ENCODE data around the gene XRCC1. TPM values are rescaled to one million over a fixed set of nuclear protein-coding genes. Genes with fewer than 3 reads are reported as not detected.

Gene XRCC1
- total RNA-seq, 2 experiments from 2014 or later: 42.5 to 46.1 TPM

- DNase-seq: no peak
- Mint-ChIP-seq H3K4me1 (peaks cover 45% of the 10 kb centered on the region), H3K9me3 (no peaks in the 10 kb centered on the region), H3K27me3 (no peaks in the 10 kb centered on the region), H3K36me3 (ENCODE audit: low read depth) (peaks cover 33% of the 10 kb centered on the region), H3K27ac (peak overlapping the region; percentile 99), H3K4me3 (no peak overlapping the region)
- CTCF ChIA-PET: interaction anchor here (1.4 to 14.8 kb wide), 2 partner anchors 9 to 32 kb away, joined by 8 to 208 read pairs; partner anchors contain the start of genes IRGQ and ZNF576
- POLR2A ChIA-PET: interaction anchor here (1.3 to 2.3 kb wide), 4 partner anchors 7 to 32 kb away, joined by 3 to 7 read pairs (median 4); partner anchors contain the start of genes PINLYP, XRCC1 and ZNF576
Measured at GRCh38 chr19:43563816-43564457, 11.4 kb downstream of the XRCC1 start.

- peak overlapping the region; percentile 99 for H3K27ac Mint-ChIP-seq
- peak; percentile 85 for DNase-seq
- H3K4me3 Mint-ChIP-seq: peak overlapping the region; percentile 54
- ChIA-PET POLR2A (interaction anchor here (0.6 to 2.3 kb wide), 7 partner anchors 9 to 191 kb away, joined by 3 to 11 read pairs (median 4); partner anchors contain the start of genes PINLYP, XRCC1, ZNF575 and ZNF576), CTCF (interaction anchor here (1.4 to 14.8 kb wide), 2 partner anchors 7 to 33 kb away, joined by 8 to 208 read pairs; partner anchors contain the start of genes IRGQ and ZNF576)
- peaks cover 35% of the 10 kb centered on the region for H3K36me3 Mint-ChIP-seq (ENCODE audit: low read depth)
- no peaks in the 10 kb centered on the region for H3K9me3 Mint-ChIP-seq
- peaks cover 45% of the 10 kb centered on the region for H3K4me1 Mint-ChIP-seq
- no peaks in the 10 kb centered on the region for H3K27me3 Mint-ChIP-seq
Measured at GRCh38 chr19:43562698-43563241, 12.6 kb downstream of the XRCC1 start.

- no peak for DNase-seq
- Mint-ChIP-seq H3K9me3 (no peaks in the 10 kb centered on the region), H3K27ac (peak overlapping the region; percentile 99), H3K4me1 (peaks cover 45% of the 10 kb centered on the region), H3K4me3 (peak overlapping the region; percentile 54), H3K27me3 (no peaks in the 10 kb centered on the region), H3K36me3 (ENCODE audit: low read depth) (peaks cover 35% of the 10 kb centered on the region)
- ChIA-PET CTCF (interaction anchor here (0.7 to 14.8 kb wide), 2 partner anchors 10 to 34 kb away, joined by 3 to 208 read pairs; partner anchors contain the start of genes IRGQ and ZNF576), POLR2A (interaction anchor here (1.1 to 2.3 kb wide), 5 partner anchors 9 to 33 kb away, joined by 3 to 11 read pairs (median 4); partner anchors contain the start of genes PINLYP, XRCC1 and ZNF575)
Measured at GRCh38 chr19:43562226-43562697, 13.1 kb downstream of the XRCC1 start.

- Mint-ChIP-seq H3K9me3 (no peaks in the 10 kb centered on the region), H3K4me3 (no peak overlapping the region), H3K4me1 (peaks cover 42% of the 10 kb centered on the region), H3K36me3 (ENCODE audit: low read depth) (peaks cover 35% of the 10 kb centered on the region), H3K27ac (peak overlapping the region; percentile 99), H3K27me3 (no peaks in the 10 kb centered on the region)
- POLR2A ChIA-PET: interaction anchor here (1.1 to 1.7 kb wide), 3 partner anchors 13 to 34 kb away, joined by 3 to 11 read pairs (median 3); no protein-coding TSS in a partner anchor
- CTCF ChIA-PET: interaction anchor here (0.6 to 14.8 kb wide), 5 partner anchors 9 to 114 kb away, joined by 3 to 208 read pairs (median 3); partner anchors contain the start of genes IRGQ and ZNF576
- DNase-seq: no peak
Measured at GRCh38 chr19:43561139-43561970, 14.0 kb downstream of the XRCC1 start.

- ChIA-PET POLR2A (interaction anchor here (1.1 kb wide), 1 partner anchor 14 kb away, joined by 3 read pairs; no protein-coding TSS in a partner anchor), CTCF (interaction anchor here (1.0 to 14.8 kb wide), 2 partner anchors 35 to 114 kb away, joined by 3 to 208 read pairs; partner anchors contain the start of genes IRGQ and ZNF576)
- Mint-ChIP-seq H3K27me3 (no peaks in the 10 kb centered on the region), H3K4me3 (no peak overlapping the region), H3K27ac (peak overlapping the region; percentile 99), H3K36me3 (ENCODE audit: low read depth) (peaks cover 35% of the 10 kb centered on the region), H3K4me1 (peaks cover 42% of the 10 kb centered on the region), H3K9me3 (no peaks in the 10 kb centered on the region)
- DNase-seq: no peak
Measured at GRCh38 chr19:43560687-43561086, 14.6 kb downstream of the XRCC1 start.

- Mint-ChIP-seq H3K9me3 (no peaks in the 10 kb centered on the region), H3K27ac (peak overlapping the region; percentile 1), H3K36me3 (ENCODE audit: low read depth) (peaks cover 27% of the 10 kb centered on the region), H3K4me1 (peaks cover 10% of the 10 kb centered on the region), H3K4me3 (no peak overlapping the region), H3K27me3 (no peaks in the 10 kb centered on the region)
- POLR2A ChIA-PET: interaction anchor here (0.8 to 2.4 kb wide), 11 partner anchors 12 to 200 kb away, joined by 3 to 20 read pairs (median 5); partner anchors contain the start of genes IRGQ, PINLYP, SMG9 and XRCC1
- peak; percentile 86 for DNase-seq
- CTCF ChIA-PET: interaction anchor here (0.5 to 14.8 kb wide), 34 partner anchors 8 to 191 kb away, joined by 3 to 208 read pairs (median 5); partner anchors contain the start of genes IRGQ, PHLDB3, PINLYP and XRCC1
Measured at GRCh38 chr19:43555185-43555770, 20.0 kb downstream of the XRCC1 start.

- Mint-ChIP-seq H3K36me3 (ENCODE audit: low read depth) (peaks cover 29% of the 10 kb centered on the region), H3K27me3 (no peaks in the 10 kb centered on the region), H3K9me3 (no peaks in the 10 kb centered on the region), H3K4me1 (peaks cover 8% of the 10 kb centered on the region), H3K4me3 (no peak overlapping the region), H3K27ac (no peak overlapping the region)
- ChIA-PET CTCF (interaction anchor here (0.9 to 14.8 kb wide), 28 partner anchors 9 to 192 kb away, joined by 3 to 208 read pairs (median 6); partner anchors contain the start of genes IRGQ, PINLYP, XRCC1 and ZNF428), POLR2A (interaction anchor here (0.8 to 2.2 kb wide), 10 partner anchors 11 to 201 kb away, joined by 3 to 20 read pairs (median 4); partner anchors contain the start of genes IRGQ, PINLYP, SMG9 and XRCC1)
- DNase-seq: no peak
Measured at GRCh38 chr19:43554317-43554895, 20.9 kb downstream of the XRCC1 start.

GRCh38 chr19:43553656-43554055 lies 21.7 kb downstream of the XRCC1 start:
- DNase-seq: no peak
- Mint-ChIP-seq H3K36me3 (ENCODE audit: low read depth) (peaks cover 28% of the 10 kb centered on the region), H3K4me3 (no peak overlapping the region), H3K27me3 (no peaks in the 10 kb centered on the region), H3K9me3 (no peaks in the 10 kb centered on the region), H3K27ac (no peak overlapping the region), H3K4me1 (peaks cover 8% of the 10 kb centered on the region)
- ChIA-PET CTCF (interaction anchor here (2.9 to 14.8 kb wide), 3 partner anchors 21 to 42 kb away, joined by 19 to 208 read pairs (median 22); partner anchors contain the start of genes IRGQ, PINLYP, XRCC1 and ZNF576), POLR2A (interaction anchor here (1.2 to 1.9 kb wide), 2 partner anchors 20 to 42 kb away, joined by 3 to 6 read pairs; partner anchors contain the start of genes IRGQ and ZNF575)

GRCh38 chr19:43552616-43553015 lies 22.7 kb downstream of the XRCC1 start:
- POLR2A ChIA-PET: interaction anchor here (1.9 kb wide), 1 partner anchor 43 kb away, joined by 6 read pairs; the partner anchor contains the start of gene IRGQ
- Mint-ChIP-seq H3K27ac (no peak overlapping the region), H3K9me3 (no peaks in the 10 kb centered on the region), H3K4me3 (no peak overlapping the region), H3K27me3 (no peaks in the 10 kb centered on the region), H3K36me3 (ENCODE audit: low read depth) (peaks cover 26% of the 10 kb centered on the region), H3K4me1 (peaks cover 8% of the 10 kb centered on the region)
- CTCF ChIA-PET: interaction anchor here (3.5 to 14.8 kb wide), 2 partner anchors 24 to 43 kb away, joined by 19 to 208 read pairs; partner anchors contain the start of genes IRGQ and ZNF576
- no peak for DNase-seq

GRCh38 chr19:43552198-43552450 lies 23.2 kb downstream of the XRCC1 start:
- CTCF ChIA-PET: interaction anchor here (0.6 to 14.8 kb wide), 2 partner anchors 10 to 44 kb away, joined by 3 to 208 read pairs; partner anchors contain the start of genes IRGQ and ZNF576
- no peak overlapping the region for H3K4me3 Mint-ChIP-seq
- peaks cover 26% of the 10 kb centered on the region for H3K36me3 Mint-ChIP-seq (ENCODE audit: low read depth)
- no peak for DNase-seq
- no peaks in the 10 kb centered on the region for H3K27me3 Mint-ChIP-seq
- H3K9me3 Mint-ChIP-seq: no peaks in the 10 kb centered on the region
- H3K27ac Mint-ChIP-seq: no peak overlapping the region
- peaks cover 8% of the 10 kb centered on the region for H3K4me1 Mint-ChIP-seq
- POLR2A ChIA-PET: no interaction called here

- Mint-ChIP-seq H3K36me3 (ENCODE audit: low read depth) (peaks cover 26% of the 10 kb centered on the region), H3K27ac (no peak overlapping the region), H3K4me3 (no peak overlapping the region), H3K4me1 (peaks cover 8% of the 10 kb centered on the region), H3K27me3 (no peaks in the 10 kb centered on the region), H3K9me3 (no peaks in the 10 kb centered on the region)
- ChIA-PET CTCF (interaction anchor here (0.6 to 14.8 kb wide), 2 partner anchors 10 to 44 kb away, joined by 3 to 208 read pairs; partner anchors contain the start of genes IRGQ and ZNF576), POLR2A (no interaction called here)
- DNase-seq: no peak
Measured at GRCh38 chr19:43551399-43552197, 23.7 kb downstream of the XRCC1 start.
